22Rv1 (cell line): ENCODE measurements around the gene CLMN.

Source experiments
- CTCF ChIP-seq: fragments of 450-650 bp; IDR thresholded peaks from 2 replicates; pipeline ENCODE4 v1.5.1; 2017; ENCODE audit warnings: mild to moderate bottlenecking
- ZFX ChIP-seq: fragments of 450-650 bp; IDR thresholded peaks from 2 replicates; pipeline ENCODE4 v1.6.1; 2017; ENCODE audit warnings: antibody characterized with exemption, borderline replicate concordance

DNA sequence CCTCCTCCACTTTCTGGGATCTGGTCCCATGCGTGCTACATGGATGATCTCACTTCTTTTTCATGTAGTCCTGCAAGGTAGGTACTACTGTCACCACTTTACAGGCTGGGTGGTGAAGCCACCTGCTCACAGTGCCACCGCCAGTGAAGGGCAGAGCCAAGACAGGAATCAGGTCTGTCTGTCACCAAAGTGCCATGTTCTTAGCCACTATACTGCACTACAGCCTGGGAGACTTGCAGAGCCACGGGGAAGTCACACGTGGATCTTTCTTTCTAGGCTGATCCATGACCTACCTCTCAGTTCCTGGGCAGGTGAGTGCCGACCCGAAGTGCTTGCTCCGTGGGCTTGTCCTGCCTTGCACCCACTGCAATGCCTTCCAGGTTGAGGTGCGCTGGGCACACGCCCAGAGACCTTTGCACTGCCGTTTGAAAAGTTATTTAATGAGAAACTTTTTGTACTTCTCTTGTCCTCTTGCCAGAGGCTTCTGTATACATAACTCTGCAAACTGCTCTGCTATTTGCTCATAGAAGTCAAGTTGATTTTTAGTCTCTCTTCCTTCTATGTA, 19.7 kb upstream of the CLMN start:
- TF ChIP-seq CTCF = no peak
- no peak for TF ChIP-seq ZFX
